GM12878 (cell line): ENCODE measurements around the gene MSI2. TPM values are rescaled to one million over a fixed set of nuclear protein-coding genes. Genes with fewer than 3 reads are reported as not detected.

Source experiments
- ASH2L ChIP-seq: fragments of 300-600, 200-600 bp; sonication (generic); IDR thresholded peaks from 2 replicates; pipeline ENCODE4 v1.6.1; 2017; ENCODE audit warnings: low read depth, mild to moderate bottlenecking, borderline replicate concordance
- ATF3 ChIP-seq: IDR thresholded peaks from 2 replicates; pipeline ENCODE4 v1.6.1; 2011; ENCODE audit warnings: low read depth, mild to moderate bottlenecking, low read length, moderate library complexity, borderline replicate concordance; ENCODE audit errors: extremely low read depth
- CHD2 ChIP-seq: IDR thresholded peaks from 2 replicates; pipeline ENCODE4 v1.6.1; 2011; ENCODE audit warnings: low read depth, low read length, improper control_type of control experiment, borderline replicate concordance
- CHD4 ChIP-seq: fragments of 200-600 bp; sonication (generic); IDR thresholded peaks from 2 replicates; pipeline ENCODE4 v1.6.1; 2016; ENCODE audit warnings: mild to moderate bottlenecking
- CUX1 ChIP-seq: IDR thresholded peaks from 2 replicates; pipeline ENCODE4 v1.6.1; 2012; ENCODE audit warnings: improper control_type of control experiment, low read depth, low read length; ENCODE audit not compliant: insufficient replicate concordance
- ELK1 ChIP-seq: IDR thresholded peaks from 2 replicates; pipeline ENCODE4 v1.6.1; 2012; ENCODE audit warnings: low read depth, low read length, improper control_type of control experiment
- GATAD2B ChIP-seq: fragments of 450-650 bp; conservative IDR thresholded peaks from 2 replicates; pipeline ENCODE4 v1.6.1; 2017; ENCODE audit warnings: low read depth, mild to moderate bottlenecking, moderate library complexity
- KDM1A ChIP-seq: fragments of 200-600 bp; sonication (generic); IDR thresholded peaks from 2 replicates; pipeline ENCODE4 v1.6.1; 2016; ENCODE audit warnings: borderline replicate concordance
- NBN ChIP-seq: fragments of 450-650 bp; IDR thresholded peaks from 2 replicates; pipeline ENCODE4 v1.6.1; 2016
- NFYB ChIP-seq: IDR thresholded peaks from 2 replicates; pipeline ENCODE4 v1.6.1; 2011; ENCODE audit warnings: low read depth, mild to moderate bottlenecking, low read length, improper control_type of control experiment, moderate library complexity; ENCODE audit not compliant: insufficient read depth
- RCOR1 ChIP-seq: conservative IDR thresholded peaks from 2 replicates; pipeline ENCODE4 v1.6.1; 2012; ENCODE audit warnings: low read depth, low read length, improper control_type of control experiment
- RELB ChIP-seq: fragments of 450-650 bp; IDR thresholded peaks from 2 replicates; pipeline ENCODE4 v1.6.1; 2017; ENCODE audit warnings: low read depth, mild to moderate bottlenecking, moderate library complexity
- SMAD1 ChIP-seq: fragments of 450-650 bp; IDR thresholded peaks from 2 replicates; pipeline ENCODE4 v1.6.1; 2018; ENCODE audit warnings: mild to moderate bottlenecking, low read depth; ENCODE audit not compliant: partially characterized antibody
- TCF12 ChIP-seq: IDR thresholded peaks from 2 replicates; pipeline ENCODE4 v1.6.1; 2011; ENCODE audit warnings: low read depth, mild to moderate bottlenecking, low read length
- WRNIP1 ChIP-seq: IDR thresholded peaks from 2 replicates; pipeline ENCODE4 v1.6.1; 2011; ENCODE audit warnings: low read depth, low read length, improper control_type of control experiment, borderline replicate concordance
- YBX1 ChIP-seq: fragments of 450-650 bp; IDR thresholded peaks from 2 replicates; pipeline ENCODE4 v1.6.1; 2016; ENCODE audit warnings: antibody characterized with exemption
- ZBED1 ChIP-seq: IDR thresholded peaks from 2 replicates; pipeline ENCODE4 v1.6.1; 2016; ENCODE audit warnings: borderline replicate concordance
- ZNF622 ChIP-seq: fragments of 450-650 bp; IDR thresholded peaks from 2 replicates; pipeline ENCODE4 v1.6.1; 2017; ENCODE audit warnings: mild to moderate bottlenecking, inconsistent platforms
- ZNF687 ChIP-seq: fragments of 450-650 bp; IDR thresholded peaks from 2 replicates; pipeline ENCODE4 v1.6.1; 2017; ENCODE audit warnings: mild to moderate bottlenecking, moderate library complexity
- polyA plus RNA-seq, 11 experiments: library from polyadenylated mRNA; depleted of rRNA in 4 of 11; unstranded in 6 of 11; stranded (reverse) in 5 of 11; fragments of >200 nt; fragmentation: Nextera tagmentation in 4 of 11; fragmentation: Illumina TruSeq in 1 of 11; extraction: Ambion mirVana in 4 of 11; extraction: Trizol in 1 of 11; gene quantifications; 1 replicate in 1 of 11; 2 replicates in 10 of 11; pipeline versions ENCODE4 v1.2.1 to v1.2.3, GENCODE V29; 2011 to 2016; ENCODE audit warnings: inconsistent platforms in 2 of 11, missing spikeins in 2 of 11, low read depth in 1 of 11
- total RNA-seq, 4 experiments: library from RNA; depleted of rRNA in 3 of 4; stranded (reverse); fragments of >200 nt in 3 of 4; fragmentation: Illumina TruSeq in 1 of 4; extraction: Trizol in 1 of 4; gene quantifications; 2 replicates each; pipeline versions ENCODE4 v1.2.1 to v1.2.3, GENCODE V29; 2013 to 2021

The MSI2 gene
- total and polyA plus RNA-seq, 10 of the 15 experiments (the other 5 are each of a cell fraction or from before 2014, with no cell fraction given): 6.1 to 76.1 (median 42.0) TPM

GRCh38 chr17:57370037-57370581 is 113.8 kb downstream of the MSI2 start (continued):
- TF ChIP-seq ZNF687 (peak; percentile 46; the same call in 1 of the 2 replicates), RCOR1 (no peak), ZBED1 (no peak), GATAD2B (no peak), YBX1 (no peak), CHD4 (no peak), ZNF622 (no peak), CHD2 (0 out of 2 replicates have a peak, but pooled peaks have one; percentile 26), ELK1 (no peak), CUX1 (no peak), TCF12 (no peak), KDM1A (no peak), SMAD1 (no peak), NBN (peak; percentile 67; the same call in 1 of the 2 replicates), RELB (peak; percentile 68), ATF3 (no peak), NFYB (no peak), WRNIP1 (no peak), ASH2L (no peak)
